ENCODE results near the gene CCDC146. TPM values are rescaled to one million over a fixed set of nuclear protein-coding genes. Genes with fewer than 3 reads are reported as not detected.

CCDC146 gene
- total RNA-seq, 1 donor from 2014 or later: 3.2 TPM

DNA sequence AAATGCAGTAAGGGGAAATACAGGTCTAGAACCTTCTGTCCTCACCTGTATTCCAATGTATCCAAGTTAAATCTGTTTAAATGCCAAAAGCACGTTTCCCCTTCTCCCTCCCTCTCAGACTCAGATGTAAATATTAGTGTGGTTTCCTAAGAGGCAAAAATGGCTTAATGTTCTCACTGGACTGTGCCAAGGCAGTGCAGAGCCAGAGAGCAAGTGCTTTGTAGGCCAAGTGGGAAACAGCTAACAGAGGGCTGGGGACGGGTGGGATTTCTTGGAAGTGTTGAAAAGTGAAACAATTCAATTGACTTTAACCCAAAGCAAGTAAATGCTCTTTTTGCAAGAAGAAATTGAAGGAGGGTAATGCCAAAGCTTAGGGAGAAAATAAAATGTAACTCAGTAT is 190.7 kb downstream of the CCDC146 start:
- no peaks in the 10 kb centered on the region for H3K36me3 Mint-ChIP-seq (ENCODE audit: low read depth)
- H3K27ac Mint-ChIP-seq (ENCODE audit: unreplicated experiment): no peak overlapping the region
- no peak overlapping the region for H3K4me3 Mint-ChIP-seq
- H3K9me3 Mint-ChIP-seq: no peaks in the 10 kb centered on the region
- H3K27me3 Mint-ChIP-seq (ENCODE audit: low read depth): no peaks in the 10 kb centered on the region
- no peak for DNase-seq (ENCODE audit: low read depth, low spot score)
- TF ChIP-seq, protein P1, sequence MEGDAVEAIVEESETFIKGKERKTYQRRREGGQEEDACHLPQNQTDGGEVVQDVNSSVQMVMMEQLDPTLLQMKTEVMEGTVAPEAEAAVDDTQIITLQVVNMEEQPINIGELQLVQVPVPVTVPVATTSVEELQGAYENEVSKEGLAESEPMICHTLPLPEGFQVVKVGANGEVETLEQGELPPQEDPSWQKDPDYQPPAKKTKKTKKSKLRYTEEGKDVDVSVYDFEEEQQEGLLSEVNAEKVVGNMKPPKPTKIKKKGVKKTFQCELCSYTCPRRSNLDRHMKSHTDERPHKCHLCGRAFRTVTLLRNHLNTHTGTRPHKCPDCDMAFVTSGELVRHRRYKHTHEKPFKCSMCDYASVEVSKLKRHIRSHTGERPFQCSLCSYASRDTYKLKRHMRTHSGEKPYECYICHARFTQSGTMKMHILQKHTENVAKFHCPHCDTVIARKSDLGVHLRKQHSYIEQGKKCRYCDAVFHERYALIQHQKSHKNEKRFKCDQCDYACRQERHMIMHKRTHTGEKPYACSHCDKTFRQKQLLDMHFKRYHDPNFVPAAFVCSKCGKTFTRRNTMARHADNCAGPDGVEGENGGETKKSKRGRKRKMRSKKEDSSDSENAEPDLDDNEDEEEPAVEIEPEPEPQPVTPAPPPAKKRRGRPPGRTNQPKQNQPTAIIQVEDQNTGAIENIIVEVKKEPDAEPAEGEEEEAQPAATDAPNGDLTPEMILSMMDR (conservative IDR thresholded peaks at IDR 0.05): no peak
- H3K4me1 Mint-ChIP-seq: no peaks in the 10 kb centered on the region

DNA sequence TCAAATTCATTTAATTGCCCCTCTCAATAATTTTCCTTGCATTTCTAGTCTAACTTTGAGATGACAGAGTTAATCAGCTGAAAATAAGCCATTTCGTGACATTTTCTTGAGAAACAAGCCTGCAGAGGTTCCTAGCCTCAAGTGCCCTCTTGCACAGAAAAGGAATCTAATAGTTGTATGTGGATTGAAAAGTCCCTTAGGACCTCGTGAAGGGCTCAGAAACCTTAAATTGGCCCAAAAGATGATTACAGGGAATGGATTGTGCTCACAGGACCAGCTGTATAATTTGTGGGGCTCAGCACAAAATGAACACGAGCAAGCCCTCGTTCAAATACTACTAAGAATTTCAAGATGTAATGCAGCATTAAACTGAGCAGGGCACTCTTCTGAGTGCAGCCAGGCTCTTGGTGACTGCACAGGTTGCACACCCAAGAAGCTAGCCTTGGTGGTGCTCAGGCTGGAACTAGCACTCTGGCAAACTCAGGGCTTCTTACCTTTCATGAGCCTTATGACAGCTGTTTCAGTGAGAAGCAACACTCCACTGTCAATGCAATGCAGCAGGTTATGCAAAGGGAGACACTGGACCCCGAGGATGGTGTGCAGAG is 191.6 kb downstream of the CCDC146 start:
- H3K36me3 Mint-ChIP-seq (ENCODE audit: low read depth): no peaks in the 10 kb centered on the region
- TF ChIP-seq, protein P1 (conservative IDR thresholded peaks at IDR 0.05): no peak
- DNase-seq (ENCODE audit: low read depth, low spot score): no peak
- no peak overlapping the region for H3K4me3 Mint-ChIP-seq
- no peaks in the 10 kb centered on the region for H3K4me1 Mint-ChIP-seq
- H3K27me3 Mint-ChIP-seq (ENCODE audit: low read depth): no peaks in the 10 kb centered on the region
- no peaks in the 10 kb centered on the region for H3K9me3 Mint-ChIP-seq
- no peak overlapping the region for H3K27ac Mint-ChIP-seq (ENCODE audit: unreplicated experiment)

DNA sequence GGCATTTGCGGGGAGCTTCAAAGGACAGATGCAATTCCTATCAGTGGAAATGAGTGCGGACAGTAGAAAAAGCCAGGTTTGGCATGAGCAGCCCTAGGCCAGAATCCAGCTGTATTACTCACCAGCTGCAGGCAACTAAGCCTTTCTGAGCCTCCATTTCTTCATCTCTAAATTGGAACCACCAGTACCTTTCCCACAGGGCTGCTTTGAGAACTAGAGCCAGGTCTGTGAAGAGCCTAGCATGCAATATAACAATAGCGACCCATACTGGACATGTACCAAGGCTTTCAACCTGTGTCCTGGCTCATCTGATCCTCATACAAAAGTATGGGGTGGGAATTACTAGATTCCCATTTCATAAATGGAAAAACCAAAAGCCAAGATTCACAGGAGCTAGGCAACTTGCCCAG is 192.8 kb downstream of the CCDC146 start:
- Mint-ChIP-seq H3K36me3 (ENCODE audit: low read depth) (peaks cover 2% of the 10 kb centered on the region), H3K9me3 (peaks cover 2% of the 10 kb centered on the region), H3K4me3 (no peak overlapping the region), H3K27me3 (ENCODE audit: low read depth) (no peaks in the 10 kb centered on the region), H3K27ac (ENCODE audit: unreplicated experiment) (no peak overlapping the region), H3K4me1 (no peaks in the 10 kb centered on the region)
- no peak for DNase-seq (ENCODE audit: low read depth, low spot score)
- TF ChIP-seq, protein P1 (conservative IDR thresholded peaks at IDR 0.05): no peak

DNA sequence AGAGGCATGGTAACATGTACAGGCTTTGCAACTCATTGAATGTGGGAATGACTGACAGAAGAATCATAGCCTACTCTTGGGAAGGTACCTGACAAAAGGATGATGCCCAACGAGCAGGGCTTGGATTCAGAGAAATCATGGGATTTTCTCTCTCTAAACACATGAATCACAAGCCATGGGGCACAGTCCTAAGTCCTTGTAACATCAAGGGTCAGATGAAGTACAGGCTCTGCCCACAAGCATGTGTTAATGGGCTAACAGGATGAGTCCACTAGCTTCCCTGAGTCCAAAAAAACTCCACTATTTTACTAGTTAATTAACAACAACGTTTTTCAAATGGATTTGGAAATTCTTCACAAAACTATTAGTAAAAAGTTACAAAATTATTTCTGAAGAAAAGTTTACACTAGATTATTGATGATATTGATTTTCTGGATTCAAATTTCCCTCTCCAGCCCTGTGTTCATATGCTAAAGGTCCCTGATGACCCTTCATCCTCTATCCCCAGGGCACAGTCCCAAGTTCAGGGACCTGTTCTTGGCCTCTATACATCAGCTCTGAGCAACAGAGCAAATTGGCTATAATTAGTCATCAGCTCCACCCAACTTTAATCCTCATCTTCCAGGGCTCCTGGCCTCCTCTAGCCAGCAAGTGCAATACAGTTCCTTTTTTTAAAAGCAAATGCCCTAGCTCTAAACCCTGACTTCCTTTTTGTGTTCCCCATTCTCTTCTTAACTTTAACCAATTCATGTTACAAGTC is 194.0 kb downstream of the CCDC146 start:
- H3K9me3 Mint-ChIP-seq: peaks cover 2% of the 10 kb centered on the region
- H3K27ac Mint-ChIP-seq (ENCODE audit: unreplicated experiment): no peak overlapping the region
- no peak overlapping the region for H3K4me3 Mint-ChIP-seq
- peaks cover 7% of the 10 kb centered on the region for H3K4me1 Mint-ChIP-seq
- no peaks in the 10 kb centered on the region for H3K27me3 Mint-ChIP-seq (ENCODE audit: low read depth)
- TF ChIP-seq, protein P1 (conservative IDR thresholded peaks at IDR 0.05): no peak
- no peak for DNase-seq (ENCODE audit: low read depth, low spot score)
- H3K36me3 Mint-ChIP-seq (ENCODE audit: low read depth): peaks cover 2% of the 10 kb centered on the region

DNA sequence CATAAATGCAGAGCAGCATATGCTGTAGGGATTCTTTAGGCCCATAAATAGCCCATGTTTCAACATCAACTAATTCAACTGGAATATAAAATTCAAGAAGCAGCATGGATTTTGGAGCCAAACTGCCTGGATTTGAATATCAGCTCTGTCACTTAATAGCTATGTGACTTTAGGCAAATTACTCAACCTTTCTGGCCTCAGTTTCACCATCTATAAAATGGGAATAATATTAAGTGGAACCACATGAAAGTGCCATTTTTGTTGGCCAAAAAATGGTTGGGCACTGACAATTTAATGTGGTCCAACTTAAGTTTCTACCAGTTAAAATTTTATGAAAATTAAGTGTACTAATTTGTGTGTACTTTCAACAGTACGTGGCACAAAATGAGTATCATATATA is 195.6 kb downstream of the CCDC146 start:
- Mint-ChIP-seq H3K27me3 (ENCODE audit: low read depth) (no peaks in the 10 kb centered on the region), H3K27ac (ENCODE audit: unreplicated experiment) (no peak overlapping the region), H3K9me3 (peaks cover 2% of the 10 kb centered on the region), H3K4me3 (no peak overlapping the region), H3K4me1 (peaks cover 11% of the 10 kb centered on the region), H3K36me3 (ENCODE audit: low read depth) (peaks cover 2% of the 10 kb centered on the region)
- DNase-seq (ENCODE audit: low read depth, low spot score): no peak
- TF ChIP-seq, protein P1 (conservative IDR thresholded peaks at IDR 0.05): no peak
